Right lobe of liver (tissue), 4 donors: ENCODE data around the gene DEPDC5.

Source experiments
- CTCF ChIP-seq, 4 donors: fragments of 200-600 bp in 3 of 4; fragments of 450-650 bp in 1 of 4; IDR thresholded peaks; one replicate each; pipeline versions ENCODE4 v1.5.1 to v1.8.0; 2016 to 2022; ENCODE audit warnings: antibody characterized with exemption in 4 of 4, mild to moderate bottlenecking in 2 of 4
- POLR2A ChIP-seq: fragments of 450-650 bp; IDR thresholded peaks from one replicate; pipeline ENCODE4 v1.6.1; 2017; ENCODE audit warnings: antibody characterized with exemption, mild to moderate bottlenecking
- donor health status: DM: no; HTN: no; CAD: no.
- donor health status: DM: no; HTN: no; CAD: no.
- donor health status: DM: no; HTN: yes; CAD: no.

- TF ChIP-seq POLR2A (no peak), CTCF (IDR thresholded peaks at IDR 0.05) (no peak)
Observed at GRCh38 chr22:31953261-31953660, 199.4 kb downstream of the DEPDC5 start.
